Body of pancreas (tissue), 4 donors: ENCODE results near the gene NR6A1. TPM values are rescaled to one million over a fixed set of nuclear protein-coding genes. Genes with fewer than 3 reads are reported as not detected.

Source experiments
- ATAC-seq: fragments of 150-250 bp; one replicate; pipeline ENCODE4 v1.9.1; 2016
- DNase-seq, 4 donors: peaks; one replicate each; pipeline ENCODE4 v3.0.0-alpha.2; 2019
- H3K27ac ChIP-seq, 4 donors: fragments of 200-600 bp; sonication (generic); 1 replicate in 3 of 4; 2 replicates in 1 of 4; pipeline versions ENCODE4 v1.5.1 to v1.6.1; 2016 to 2019; ENCODE audit warnings: mild to moderate bottlenecking in 1 of 4, mixed read lengths in 1 of 4, moderate library complexity in 1 of 4
- H3K27me3 ChIP-seq, 2 donors: fragments of 200-600 bp; sonication (generic); one replicate each; pipeline ENCODE4 v1.6.0; 2016; ENCODE audit warnings: mild to moderate bottlenecking in 1 of 2
- H3K36me3 ChIP-seq, 2 donors: fragments of 200-600 bp; sonication (generic); replicated peaks in 1 of 2; 2 replicates each; pipeline ENCODE4 v1.5.1; 2016; ENCODE audit warnings: low read depth in 2 of 2; ENCODE audit not compliant: insufficient read depth in 1 of 2
- H3K4me1 ChIP-seq: fragments of 200-600 bp; sonication (generic); one replicate; pipeline ENCODE4 v1.6.0; 2016
- H3K4me3 ChIP-seq, 2 donors: fragments of 200-600 bp; sonication (generic); 1 replicate in 1 of 2; 2 replicates in 1 of 2; pipeline ENCODE4 v1.5.1; 2016 to 2019
- H3K9me3 ChIP-seq, 3 donors: fragments of 200-600 bp; sonication (generic); 1 replicate in 2 of 3; 2 replicates in 1 of 3; pipeline ENCODE4 v1.5.1; 2016
- POLR2A ChIP-seq, 3 donors: fragments of 450-650 bp; IDR thresholded peaks; one replicate each; pipeline ENCODE4 v1.6.1; 2016; ENCODE audit warnings: antibody characterized with exemption in 3 of 3, mild to moderate bottlenecking in 2 of 3
- WGBS, 2 donors: methylation state at CpG; one replicate each; pipeline ENCODE4 v1.1.5; 2017; 5-methylcytosine and 5-hydroxymethylcytosine counted together
- intact Hi-C: fragments of 100-400 bp; cut with DNase I; formaldehyde crosslinking; loops from one replicate; pipeline ENCODE4 v1.15.1; 2023
- total RNA-seq, 2 donors: library from RNA; depleted of rRNA; stranded (reverse); fragments of >200 nt; gene quantifications; one replicate each; pipeline ENCODE4 v1.1.0, GENCODE V29; 2016
- TF ChIP-seq, protein P1 (sequence below), 7 experiments: fragments of 450-650 bp in 4 of 7; fragments of 200-600 bp in 3 of 7; sonication (generic) in 3 of 7; IDR thresholded peaks; one replicate each; pipeline ENCODE4 v1.5.1; 2016 to 2019; ENCODE audit warnings: antibody characterized with exemption in 7 of 7

NR6A1 gene
- total RNA-seq, 2 donors from 2014 or later: 3.3 to 3.9 TPM

GRCh38 chr9:124767821-124768220 is 3.3 kb downstream of the NR6A1 start:
- Histone ChIP-seq H3K27me3 (no peaks in the 10 kb centered on the region), H3K9me3 (no peaks in the 10 kb centered on the region), H3K4me1 (peaks cover 17% of the 10 kb centered on the region), H3K36me3 (no peaks in the 10 kb centered on the region), H3K4me3 (no peak overlapping the region), H3K27ac (peak overlapping the region in 2 of 4 donors; percentile 32 to 89)
- 58 to 74% methylated on average over 2 of the region's 2 CpGs for WGBS, 2 donors
- ATAC-seq (no peak), DNase-seq (no peak)
- TF ChIP-seq, protein P1, sequence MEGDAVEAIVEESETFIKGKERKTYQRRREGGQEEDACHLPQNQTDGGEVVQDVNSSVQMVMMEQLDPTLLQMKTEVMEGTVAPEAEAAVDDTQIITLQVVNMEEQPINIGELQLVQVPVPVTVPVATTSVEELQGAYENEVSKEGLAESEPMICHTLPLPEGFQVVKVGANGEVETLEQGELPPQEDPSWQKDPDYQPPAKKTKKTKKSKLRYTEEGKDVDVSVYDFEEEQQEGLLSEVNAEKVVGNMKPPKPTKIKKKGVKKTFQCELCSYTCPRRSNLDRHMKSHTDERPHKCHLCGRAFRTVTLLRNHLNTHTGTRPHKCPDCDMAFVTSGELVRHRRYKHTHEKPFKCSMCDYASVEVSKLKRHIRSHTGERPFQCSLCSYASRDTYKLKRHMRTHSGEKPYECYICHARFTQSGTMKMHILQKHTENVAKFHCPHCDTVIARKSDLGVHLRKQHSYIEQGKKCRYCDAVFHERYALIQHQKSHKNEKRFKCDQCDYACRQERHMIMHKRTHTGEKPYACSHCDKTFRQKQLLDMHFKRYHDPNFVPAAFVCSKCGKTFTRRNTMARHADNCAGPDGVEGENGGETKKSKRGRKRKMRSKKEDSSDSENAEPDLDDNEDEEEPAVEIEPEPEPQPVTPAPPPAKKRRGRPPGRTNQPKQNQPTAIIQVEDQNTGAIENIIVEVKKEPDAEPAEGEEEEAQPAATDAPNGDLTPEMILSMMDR (IDR thresholded peaks at IDR 0.05): no peak
- TF ChIP-seq POLR2A (IDR thresholded peaks at IDR 0.05): no peak
- intact Hi-C loops: no loop called here

DNA sequence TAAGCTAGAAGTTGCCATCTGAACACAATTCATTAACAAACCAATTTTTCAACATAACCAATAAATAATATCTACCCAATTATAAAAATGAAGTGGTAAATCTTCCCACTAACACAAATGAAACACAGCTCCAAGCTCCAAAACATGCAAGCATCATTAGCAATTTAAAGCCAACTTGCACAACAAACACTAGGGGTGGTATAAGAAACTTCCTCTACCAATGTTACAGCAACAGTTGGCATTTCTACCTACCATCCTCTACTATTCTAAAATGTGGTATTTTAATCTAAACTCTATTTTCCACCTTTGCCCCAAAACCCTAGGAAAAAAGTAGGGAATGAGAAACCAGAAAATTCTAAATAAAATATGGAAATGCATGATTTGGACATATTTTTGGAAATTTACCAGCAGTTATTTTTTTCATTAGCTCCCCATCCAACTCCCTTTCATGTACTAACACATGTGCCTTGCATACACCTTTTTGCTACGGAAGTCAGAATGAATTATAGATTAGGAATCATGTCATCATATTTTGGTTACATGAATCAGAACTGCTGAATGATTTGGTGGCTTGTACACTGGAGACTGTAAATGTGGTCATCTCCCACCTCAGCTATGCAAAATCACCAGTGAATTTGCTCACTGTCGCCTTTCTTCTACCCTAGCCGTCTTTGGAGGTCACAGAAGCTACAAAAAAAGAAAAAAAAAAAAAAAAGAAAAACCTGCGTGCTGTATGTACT is 4.1 kb downstream of the NR6A1 start:
- no peak for ATAC-seq
- no peaks in the 10 kb centered on the region for H3K9me3 ChIP-seq
- no peak for TF ChIP-seq POLR2A (IDR thresholded peaks at IDR 0.05)
- TF ChIP-seq, protein P1 (IDR thresholded peaks at IDR 0.05): peak in 1 of 7 experiments; percentile 9
- WGBS, 2 donors: 46 to 50% methylated on average over 4 of the region's 4 CpGs
- DNase-seq: no peak
- no peak overlapping the region for H3K4me3 ChIP-seq
- intact Hi-C loops: no loop called here
- no peaks in the 10 kb centered on the region for H3K27me3 ChIP-seq
- H3K27ac ChIP-seq: peak overlapping the region in 2 of 4 donors; percentile 32 to 89
- H3K4me1 ChIP-seq: peaks cover 13% of the 10 kb centered on the region
- no peaks in the 10 kb centered on the region for H3K36me3 ChIP-seq

GRCh38 chr9:124766326-124766725 is 4.8 kb downstream of the NR6A1 start:
- no peak for TF ChIP-seq POLR2A (IDR thresholded peaks at IDR 0.05)
- TF ChIP-seq, protein P1 (IDR thresholded peaks at IDR 0.05): no peak
- H3K36me3 ChIP-seq: no peaks in the 10 kb centered on the region
- ATAC-seq (no peak), DNase-seq (no peak)
- H3K9me3 ChIP-seq: no peaks in the 10 kb centered on the region
- H3K27ac ChIP-seq: no peak overlapping the region
- WGBS, 2 donors: 64 to 81% methylated on average over 1 of the region's 1 CpG
- intact Hi-C loops: no loop called here
- H3K4me1 ChIP-seq: peaks cover 10% of the 10 kb centered on the region
- H3K4me3 ChIP-seq: no peak overlapping the region
- no peaks in the 10 kb centered on the region for H3K27me3 ChIP-seq

- Histone ChIP-seq H3K27ac (no peak overlapping the region), H3K9me3 (no peaks in the 10 kb centered on the region), H3K36me3 (no peaks in the 10 kb centered on the region), H3K4me3 (no peak overlapping the region), H3K4me1 (peaks cover 10% of the 10 kb centered on the region), H3K27me3 (no peaks in the 10 kb centered on the region)
- intact Hi-C loops: no loop called here
- no peak for TF ChIP-seq POLR2A (IDR thresholded peaks at IDR 0.05)
- TF ChIP-seq, protein P1 (IDR thresholded peaks at IDR 0.05): no peak
- DNase-seq (no peak), ATAC-seq (no peak)
- WGBS, 2 donors: 68 to 72% methylated on average over 6 of the region's 6 CpGs
These were observed 5.7 kb downstream of the NR6A1 start for GRCh38 chr9:124765439-124765835.
